Stimulated activated CD8-positive, alpha-beta memory T cell treated with anti-CD3 and anti-CD28 coated beads, Interleukin-7, amount 100 ng/mL, for 24 hours (primary cell): ENCODE data around the gene CAPN5.

ENCODE experiments used
- DNase-seq: peaks from one replicate; pipeline ENCODE4 v3.0.0-alpha.2; 2020; ENCODE audit warnings: low read depth

Gene CAPN5

DNA sequence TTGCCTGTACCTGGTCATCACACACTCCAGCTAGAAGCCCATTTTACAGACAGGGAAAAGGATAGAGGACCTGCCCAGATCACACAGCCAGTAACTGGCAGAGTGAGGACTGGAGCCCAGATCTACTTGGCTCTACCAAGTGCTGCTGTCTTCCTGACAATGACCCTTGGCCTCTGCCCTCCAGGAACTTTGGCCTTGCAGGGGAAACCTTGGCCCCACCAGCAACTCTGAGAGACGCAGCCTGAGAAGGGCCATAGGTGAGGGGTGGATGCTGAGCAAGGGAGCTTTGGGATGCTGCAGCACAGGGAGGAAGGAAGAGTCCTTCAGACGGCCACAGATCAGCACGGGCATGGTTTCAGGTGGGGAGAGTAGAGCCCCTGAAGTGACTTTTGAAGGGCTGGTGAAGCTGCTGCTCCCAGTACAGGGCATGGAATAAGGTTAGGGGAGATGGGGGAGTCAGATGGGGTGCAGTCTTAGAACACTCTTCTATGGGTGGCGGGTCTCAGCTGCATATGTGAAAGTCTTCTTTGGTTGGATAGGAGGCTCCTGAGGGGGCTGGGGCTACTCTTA, 2.0 kb upstream of the CAPN5 start:
- DNase-seq, result no peak

DNA sequence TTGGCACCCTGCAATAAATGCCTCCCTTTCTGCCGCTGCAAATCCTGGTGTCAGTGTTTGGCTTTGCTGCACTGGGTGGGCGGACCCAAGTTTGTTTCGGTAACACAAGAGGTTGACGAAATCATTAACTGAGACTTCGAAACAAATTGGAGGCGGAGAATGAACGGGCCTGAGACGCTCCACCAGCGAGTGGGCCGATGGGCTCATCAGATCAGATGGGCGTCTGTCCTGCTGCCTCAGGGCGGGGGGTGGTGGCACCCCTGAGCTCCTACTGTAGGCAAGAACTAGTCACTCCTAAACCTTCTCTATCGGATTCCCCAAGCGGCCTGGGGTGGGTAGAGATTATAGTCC, 918 bp upstream of the CAPN5 start:
- DNase-seq, result no peak

DNA sequence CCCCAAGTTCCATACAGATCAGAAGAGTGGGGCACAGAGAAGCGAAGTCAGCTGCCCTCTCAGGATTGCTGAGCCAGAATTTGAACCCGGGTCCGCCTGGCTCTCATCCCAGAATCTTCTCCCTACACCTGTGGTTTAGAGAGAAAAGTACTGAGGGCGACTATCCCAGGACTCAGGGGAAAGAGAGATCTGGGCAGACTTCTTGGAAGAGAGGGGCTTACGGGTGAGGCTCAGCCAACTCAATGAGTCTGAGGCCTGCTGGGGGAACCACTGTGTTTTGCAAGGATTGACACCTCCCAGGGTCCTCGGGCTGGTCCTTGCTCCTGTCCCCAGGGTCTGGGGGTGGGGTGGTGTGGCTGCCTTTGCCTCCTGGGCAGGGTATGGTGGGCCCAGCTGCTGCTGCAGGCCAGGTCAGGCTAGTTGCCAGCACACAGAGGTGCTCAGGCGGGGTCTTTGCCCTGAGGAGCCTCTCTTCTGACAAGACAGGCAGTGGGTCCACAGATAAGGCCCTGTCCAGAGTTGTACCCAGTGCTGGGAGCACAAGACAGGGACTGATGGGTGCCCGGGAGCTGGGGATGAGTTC, 1.2 kb downstream of the CAPN5 start:
- DNase-seq, result no peak

DNA sequence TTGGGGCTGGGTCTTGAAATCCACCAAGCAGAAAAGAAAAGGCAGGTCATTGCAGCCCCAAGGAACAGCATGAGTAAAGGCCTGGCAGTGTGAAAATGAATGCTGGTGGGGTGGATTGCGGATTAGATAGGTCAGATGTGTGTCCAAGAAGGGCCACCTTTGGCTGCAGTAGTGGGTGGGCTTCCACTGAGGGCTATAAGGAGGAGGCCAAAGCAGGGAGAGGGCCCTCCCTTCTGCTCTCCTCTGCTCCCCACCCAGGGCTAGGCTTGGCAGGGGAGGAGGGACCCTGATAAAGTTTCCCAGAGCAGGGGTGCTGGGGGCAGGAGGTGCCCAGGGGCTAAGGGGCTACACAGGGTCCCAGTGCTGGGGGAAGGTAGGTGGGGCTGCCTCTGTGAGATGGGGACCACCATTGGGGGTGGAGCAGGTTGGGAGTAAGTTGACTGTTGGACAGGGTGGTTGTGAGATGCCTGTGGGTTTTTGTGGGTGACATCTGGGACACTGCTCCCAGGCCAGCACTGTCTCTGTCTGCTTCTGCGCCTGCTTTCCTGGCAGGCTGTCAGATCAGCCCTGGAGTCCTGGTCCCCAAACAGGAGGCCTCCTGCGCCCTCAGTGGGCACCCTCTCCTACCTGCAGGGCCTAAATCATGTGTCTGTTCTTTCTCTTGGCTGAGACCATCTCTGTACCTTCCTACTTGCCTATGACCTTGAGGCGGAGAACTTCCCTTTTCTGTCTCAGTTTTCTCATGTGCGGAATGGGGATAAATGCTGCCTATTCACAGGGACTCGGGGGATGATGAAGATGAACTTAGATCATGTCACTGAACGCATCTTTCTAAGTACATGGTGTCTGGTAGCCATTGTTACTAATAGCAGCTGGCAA, 1.9 kb downstream of the CAPN5 start:
- DNase-seq, result no peak

DNA sequence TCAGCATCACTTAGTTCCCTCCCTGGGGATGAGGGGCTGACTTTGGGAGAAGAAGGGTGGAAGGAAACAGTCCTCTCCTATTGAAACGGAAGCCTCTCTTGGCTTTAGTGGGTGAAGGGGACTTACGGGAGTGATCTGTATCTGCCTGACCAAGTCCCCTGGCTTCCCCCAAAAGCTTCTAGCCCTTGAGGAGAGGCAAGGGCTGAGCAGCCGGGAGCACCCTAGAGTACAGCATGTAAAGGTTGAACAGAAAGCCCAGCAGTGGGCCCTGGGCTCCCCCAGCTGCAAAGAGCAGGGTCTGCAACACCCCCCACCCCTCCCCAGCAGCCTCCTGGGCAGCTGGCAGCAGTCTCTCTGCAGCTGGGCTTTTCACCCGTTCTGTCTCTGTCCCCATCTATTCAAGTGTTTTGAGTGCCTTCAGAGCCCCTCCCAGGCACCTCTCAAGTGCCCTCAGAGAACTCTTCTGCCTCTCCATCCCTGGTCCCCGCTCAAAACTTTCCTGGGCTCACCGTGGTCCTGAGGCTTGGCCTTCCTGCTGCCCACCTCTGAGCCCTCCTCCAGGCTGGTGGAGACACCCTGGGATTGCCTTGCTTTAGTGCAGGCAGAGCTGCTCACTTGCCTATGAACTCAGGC, 2.7 kb downstream of the CAPN5 start:
- no peak for DNase-seq

DNA sequence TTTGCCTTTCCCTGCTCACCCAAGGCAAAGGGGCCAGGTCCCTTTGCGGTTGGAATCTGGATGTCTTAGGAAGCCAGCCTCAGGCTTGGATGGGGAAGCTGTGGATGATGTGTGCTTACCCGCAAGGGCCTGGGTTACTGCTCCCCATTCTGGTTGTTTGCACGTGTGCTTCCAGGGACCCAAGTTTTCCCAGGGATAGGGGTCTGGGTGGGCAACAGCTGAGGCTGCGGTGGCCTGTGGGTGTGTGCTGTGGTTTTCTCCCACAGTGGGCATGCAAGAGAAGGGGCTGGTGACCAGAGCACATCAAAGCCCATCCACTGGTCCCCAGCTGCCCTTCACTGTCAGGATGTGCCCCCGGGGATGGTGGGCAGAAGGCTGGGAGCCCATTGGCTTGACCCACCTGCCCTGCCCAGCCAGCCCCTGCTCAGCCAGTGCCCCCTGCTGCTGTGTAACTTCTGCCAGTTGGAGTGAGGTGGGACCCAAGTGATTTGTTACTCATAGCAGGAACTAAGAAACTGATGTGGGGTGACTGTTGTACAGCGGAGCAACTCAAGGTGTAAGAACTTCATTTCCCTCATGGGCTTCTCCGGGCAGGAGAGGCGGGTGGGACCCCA, 3.3 kb downstream of the CAPN5 start:
- no peak for DNase-seq

DNA sequence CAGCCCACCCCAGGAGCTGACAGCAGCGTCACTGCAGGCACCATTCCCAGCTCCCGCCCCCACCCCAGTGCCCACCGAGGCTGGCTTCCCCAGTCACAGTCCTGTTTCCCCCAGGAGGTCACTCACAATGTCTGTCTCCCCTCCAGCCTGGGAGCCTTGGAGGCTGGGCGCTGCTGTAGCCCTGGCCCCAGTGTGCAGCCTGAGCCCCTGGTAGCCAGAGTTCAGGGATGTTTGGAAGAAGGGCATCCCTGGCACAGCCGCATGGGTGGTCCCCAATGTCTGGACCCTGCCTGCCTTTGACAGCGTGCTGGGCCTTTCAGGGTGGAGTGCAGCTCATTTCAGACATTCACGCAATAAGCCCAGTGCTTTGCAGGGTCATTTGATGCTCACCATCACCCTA, 4.3 kb downstream of the CAPN5 start:
- no peak for DNase-seq

DNA sequence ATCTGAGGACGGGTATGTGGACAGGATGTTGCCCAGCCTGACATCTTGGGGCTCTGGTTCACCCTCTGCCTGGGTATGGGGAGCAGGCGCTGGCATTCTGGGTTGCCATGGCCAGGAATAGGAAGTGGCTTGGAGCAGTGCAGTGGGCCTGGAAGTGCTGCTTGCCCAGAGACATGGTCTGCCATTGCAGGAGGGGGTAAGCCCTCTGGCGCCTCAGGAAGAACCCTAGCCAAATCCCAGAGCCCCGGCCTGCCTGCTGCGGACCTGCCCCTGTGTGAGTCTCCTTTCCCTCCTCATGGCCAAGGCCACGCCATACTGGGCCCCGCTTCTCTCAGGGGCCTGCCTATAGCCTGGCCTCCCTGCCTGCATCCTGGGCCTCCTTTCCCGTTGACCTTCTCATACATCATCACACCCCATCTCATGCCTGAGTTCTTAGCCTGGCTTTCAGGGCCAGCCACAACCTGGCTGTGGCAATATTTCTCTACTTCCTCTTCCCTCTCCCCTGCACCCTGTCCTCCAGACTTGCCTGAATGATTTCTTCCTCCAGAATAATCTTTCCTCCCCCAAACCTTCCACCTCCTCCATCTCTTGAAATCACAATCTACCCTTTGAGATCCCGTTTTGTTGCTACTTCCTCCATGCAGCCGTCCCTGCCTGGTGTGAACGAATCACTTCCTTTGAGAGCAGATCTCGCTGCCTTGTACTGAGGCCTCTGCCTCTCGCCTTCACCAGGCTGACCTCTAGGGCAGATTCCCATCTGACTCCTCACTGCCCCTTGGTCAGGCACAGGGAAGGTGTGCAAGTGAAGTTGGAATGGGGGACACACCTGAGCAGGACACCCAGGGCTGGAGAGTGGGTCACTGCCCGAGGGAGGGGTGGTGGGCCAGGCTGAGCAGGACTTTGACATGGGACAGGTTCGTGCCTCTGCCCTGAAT, 5.2 kb downstream of the CAPN5 start:
- DNase-seq, result no peak

DNA sequence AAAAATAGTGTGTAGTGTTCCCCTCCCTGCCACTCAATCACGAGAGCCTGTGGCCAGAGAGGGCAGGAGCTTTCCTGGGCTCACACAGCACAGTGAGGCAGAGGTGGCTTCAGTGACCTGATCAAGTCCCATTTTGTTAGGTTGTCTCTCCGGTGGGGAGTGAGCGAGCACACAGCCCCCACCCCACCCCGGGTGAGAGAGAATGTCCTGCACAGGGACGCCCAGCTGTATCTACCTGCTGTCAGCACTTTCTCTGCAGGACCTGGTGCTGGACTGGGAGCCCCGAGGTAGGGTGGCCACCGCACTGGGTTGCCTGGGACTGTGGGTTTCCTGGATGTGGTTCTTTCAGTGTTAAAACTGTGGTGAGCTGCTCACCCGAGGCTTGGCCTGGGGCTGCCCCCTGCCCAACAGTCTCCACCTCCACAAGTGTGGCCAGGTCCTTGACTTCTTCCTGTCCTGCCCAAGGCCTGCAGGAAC, 6.1 kb downstream of the CAPN5 start:
- DNase-seq, result no peak

DNA sequence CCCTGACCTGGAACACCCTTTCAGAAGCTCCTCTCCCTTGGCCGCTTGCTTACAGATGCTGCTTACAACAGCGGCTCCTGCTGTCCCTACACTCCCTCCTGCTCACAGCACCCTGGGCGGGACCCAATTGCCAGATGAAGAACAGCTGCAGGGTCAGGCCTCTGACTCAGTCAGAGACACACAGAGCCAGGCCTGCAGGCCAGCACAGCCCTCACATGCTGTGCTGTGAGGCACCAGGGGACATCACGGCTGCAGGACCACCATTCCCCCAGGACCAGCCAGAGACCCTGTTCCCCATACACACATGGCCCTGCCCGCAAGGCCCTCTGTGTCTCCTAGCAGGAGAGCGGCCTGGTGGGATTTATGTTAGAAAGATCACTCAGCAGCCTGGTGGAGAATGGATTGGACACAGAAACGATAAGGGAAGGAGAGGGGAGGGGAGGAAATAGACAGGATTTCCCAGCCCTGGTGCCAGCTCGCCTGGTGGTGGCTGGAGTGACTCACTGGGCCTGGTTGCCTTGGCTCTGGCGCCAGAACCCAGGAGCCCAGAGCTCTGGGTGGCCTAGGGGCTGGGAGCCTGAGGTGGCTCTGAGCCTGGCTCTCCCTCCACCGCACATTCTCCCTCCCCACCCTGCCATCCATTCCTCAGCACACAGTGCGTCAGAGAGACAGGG, 6.7 kb downstream of the CAPN5 start:
- no peak for DNase-seq

DNA sequence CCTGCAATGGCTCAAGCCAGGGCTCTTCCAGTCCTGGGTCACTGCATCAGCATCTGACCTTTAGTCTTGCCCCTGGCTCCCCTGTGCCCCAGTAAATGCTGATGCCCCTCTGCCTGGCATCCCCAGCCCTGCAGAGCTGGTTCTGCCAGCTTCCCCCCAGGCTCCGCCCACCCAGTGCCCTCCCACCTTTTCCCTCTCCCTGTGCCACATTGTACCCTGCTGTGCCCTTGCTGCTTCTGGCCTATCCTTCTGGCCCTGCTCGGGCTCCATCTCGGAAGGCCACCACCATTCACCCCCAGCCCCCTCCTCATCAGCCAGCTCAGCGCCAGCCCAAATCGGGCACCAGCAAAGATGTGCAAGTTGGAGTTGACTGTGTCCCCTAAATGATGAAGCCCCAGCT, 7.4 kb downstream of the CAPN5 start:
- DNase-seq, result no peak

DNA sequence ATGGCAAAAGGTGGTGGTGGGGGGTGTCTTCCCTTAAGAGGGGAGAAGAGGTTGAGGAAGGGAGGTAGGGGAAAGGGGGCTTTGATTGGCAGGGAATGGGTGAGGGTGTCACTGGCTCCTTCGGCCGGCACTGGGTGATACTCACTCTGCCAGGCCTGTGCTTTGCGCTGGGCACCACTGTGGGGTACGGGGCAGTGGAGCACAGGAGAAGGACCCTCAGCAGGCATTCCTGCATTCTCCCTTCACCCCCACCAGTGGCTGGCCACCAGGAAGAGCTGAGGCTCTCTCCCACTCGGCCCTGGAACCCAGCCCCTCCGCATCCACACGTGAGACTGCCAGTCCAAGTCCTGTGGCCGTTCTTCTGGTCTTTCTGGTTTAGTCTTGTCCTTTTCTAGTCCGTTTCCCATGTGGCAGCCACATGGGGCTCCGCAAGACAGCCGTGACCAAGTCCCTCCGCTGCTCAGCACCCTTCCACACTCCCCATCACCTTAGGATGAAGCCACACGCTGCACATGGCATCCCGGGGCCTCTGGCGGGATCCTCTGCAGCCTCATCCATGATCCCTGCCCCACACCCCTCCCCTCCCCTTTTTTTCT, 8.0 kb downstream of the CAPN5 start:
- no peak for DNase-seq

DNA sequence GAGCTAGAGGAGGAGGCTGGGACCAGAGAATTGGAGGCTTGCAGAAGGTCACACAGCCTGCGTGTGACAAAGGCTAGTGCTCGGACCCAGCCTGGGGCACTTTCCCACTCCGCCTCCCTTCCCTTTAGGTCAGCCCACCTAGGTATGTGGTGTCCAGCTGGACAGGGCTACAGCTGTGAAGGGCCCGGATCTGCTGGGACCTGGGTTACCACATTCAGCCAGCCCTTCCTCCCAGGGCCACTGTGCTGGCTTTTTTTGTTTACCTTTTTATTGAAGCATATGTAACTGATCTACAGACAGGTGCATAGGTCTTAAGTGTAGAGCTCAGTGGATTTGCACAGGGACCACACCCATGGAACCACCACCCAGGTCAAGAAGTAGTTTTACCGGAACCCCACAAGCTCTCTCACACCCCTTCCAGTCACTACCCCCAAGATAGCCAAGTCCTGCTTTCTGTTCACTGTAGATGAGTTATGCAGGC, 8.7 kb downstream of the CAPN5 start:
- DNase-seq, result no peak

DNA sequence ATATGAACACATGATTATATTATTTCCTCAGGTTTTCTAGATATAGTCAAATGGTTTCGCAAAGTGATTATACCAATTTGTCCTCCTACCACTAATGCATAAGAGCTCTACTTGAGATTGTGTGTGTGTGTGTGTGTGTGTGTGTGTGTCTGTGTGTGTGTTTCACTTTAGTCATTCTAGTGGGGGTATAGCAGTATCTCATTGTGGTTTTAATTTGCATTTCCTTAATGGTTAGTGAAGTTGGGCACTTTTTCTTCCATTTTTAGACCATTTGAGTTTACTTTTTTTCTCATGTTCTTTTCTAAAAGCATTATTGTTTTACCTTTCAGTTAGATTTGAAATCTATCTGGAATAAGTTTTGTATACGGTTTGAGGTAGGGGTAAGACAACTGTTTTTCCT, 12.9 kb downstream of the CAPN5 start:
- DNase-seq, result no peak

DNA sequence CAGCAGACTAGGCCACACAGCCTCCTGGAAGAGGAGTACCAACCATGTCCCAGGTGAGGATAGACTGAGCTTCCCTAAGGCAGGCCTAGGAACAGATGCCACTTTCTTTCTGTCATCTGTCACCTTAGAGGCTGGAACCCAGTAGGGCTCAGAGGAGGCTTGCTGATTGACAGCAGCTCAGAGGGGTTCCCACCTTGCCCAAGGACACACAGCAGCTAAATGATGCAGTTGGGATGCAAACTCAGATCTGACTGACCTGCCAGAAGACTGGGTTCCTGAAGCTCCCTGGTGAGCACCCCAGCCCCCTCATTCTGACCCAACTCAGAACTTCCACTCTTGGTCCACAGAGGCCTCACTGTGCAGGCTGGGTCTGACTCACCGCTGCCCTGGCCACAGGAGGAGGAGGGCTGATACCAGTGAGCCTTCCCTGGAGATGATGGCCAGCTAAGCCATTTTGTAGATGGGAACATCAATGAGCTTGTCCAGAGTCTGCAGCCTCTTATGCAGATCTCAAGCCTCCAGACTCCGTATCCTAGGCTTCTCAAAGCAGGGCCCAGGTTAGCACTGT, 14.0 kb downstream of the CAPN5 start:
- no peak for DNase-seq

DNA sequence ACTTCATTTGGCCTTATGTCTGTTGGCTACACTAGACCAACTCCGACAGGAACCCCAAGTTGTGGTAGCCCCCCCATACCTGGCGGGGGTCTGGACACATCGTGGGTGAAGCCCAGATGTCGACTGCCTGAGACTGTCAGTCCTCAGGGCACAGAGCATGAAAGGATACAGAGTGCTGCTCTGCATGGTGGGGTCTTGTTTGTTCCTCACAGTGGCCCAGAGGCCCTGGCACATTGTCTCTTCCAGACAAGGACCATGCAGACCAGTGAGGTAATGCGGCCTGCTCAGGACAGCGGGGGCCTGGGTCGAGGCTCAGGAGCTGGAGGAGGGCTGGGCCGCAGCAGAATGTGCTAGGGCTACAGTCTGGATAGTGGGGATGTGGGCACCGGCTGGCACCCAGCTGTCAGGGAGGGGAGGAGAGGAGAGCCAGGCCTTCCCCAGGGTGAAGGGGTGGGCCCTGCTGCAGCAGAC, 14.6 kb downstream of the CAPN5 start:
- no peak for DNase-seq

DNA sequence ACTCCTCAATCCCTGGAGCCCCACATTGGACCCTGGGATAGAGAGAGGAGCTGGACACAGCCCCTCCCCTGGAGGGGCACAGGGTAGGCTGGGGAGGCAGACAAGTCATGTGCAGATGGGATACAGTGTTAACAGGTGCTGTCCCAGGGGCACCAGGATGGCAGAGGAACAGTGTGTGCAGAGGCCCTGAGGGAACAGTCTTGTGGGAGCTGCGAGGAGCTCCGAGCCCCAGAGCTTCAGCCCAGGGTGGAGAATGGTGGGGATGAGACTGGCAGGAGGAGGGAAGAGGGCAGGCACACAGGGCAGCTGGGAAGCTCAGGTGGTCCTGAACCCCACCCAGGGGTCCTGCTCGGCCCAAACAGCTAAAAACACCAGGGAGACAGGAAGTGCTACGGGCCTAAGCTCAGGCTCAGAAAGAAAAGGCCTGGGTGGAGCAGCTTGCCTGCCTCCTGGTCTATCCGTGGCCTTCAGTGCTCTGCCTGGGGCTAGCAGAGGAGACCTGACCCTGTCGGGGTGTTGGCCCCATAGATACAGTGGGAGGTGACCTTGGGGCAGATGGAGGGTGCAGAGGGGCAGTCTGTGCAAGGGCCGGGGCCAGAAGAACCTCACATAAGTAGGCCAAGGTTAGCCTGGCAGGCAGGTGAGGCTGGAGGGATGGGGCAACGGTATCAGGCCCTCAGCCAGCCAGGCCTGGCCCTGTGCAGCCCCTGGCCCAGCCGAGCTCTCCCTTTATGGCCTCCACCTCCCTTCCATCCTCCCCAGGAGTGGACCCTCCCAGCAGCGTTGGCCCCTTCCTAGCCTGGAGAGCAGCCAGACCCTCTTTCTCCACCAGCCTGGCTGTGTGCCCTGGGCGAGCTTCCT, 15.4 kb downstream of the CAPN5 start:
- DNase-seq, result no peak

DNA sequence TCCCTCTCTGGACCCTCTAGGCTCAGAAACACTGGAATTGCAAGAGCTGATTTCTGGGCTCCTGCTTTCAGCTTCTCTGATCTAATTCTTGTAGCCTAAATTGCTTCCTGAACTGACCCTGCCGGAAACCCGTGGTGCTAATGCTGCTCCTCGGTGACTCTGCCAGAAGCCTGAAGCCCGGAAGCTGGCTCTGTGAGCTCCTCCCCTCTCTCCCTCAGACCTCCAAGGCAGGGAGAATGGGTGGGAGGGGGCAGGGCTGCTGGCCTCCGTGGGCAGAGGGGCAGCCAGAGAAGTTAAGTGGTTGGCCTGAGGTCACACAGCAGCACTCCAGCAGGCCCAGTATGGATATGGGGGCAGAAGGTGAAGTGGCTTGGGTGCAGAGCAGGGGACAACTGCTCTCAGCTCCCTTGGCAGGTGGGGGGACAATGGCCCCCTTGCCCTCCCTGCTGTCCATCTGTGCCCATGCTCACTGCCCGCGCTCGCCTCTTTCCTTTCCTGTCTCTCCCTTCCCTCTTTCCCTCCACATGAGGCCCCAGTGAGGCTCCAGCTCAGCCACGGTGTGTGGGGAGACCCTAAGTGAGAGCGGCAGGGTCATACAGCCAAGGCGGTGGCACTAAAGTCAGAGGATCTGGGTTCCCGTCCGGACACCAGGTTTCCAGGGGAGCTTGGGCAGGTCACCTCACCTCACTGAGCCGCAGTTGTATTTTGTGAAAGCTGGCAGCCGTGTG, 16.2 kb downstream of the CAPN5 start:
- DNase-seq, result no peak
